Thyroid gland (tissue), 4 donors: ENCODE measurements around the gene KAZN. TPM values are rescaled to one million over a fixed set of nuclear protein-coding genes. Genes with fewer than 3 reads are reported as not detected.

ENCODE experiments used
- DNase-seq, 2 donors: peaks; one replicate each; pipeline ENCODE4 v3.0.0-alpha.2; 2019
- H3K27ac ChIP-seq, 3 donors: fragments of 200-600 bp; sonication (generic); 1 replicate in 2 of 3; 2 replicates in 1 of 3; pipeline ENCODE4 v1.5.1; 2016 to 2019; ENCODE audit warnings: mild to moderate bottlenecking in 1 of 3, moderate library complexity in 1 of 3
- H3K27me3 ChIP-seq: fragments of 200-600 bp; sonication (generic); one replicate; pipeline ENCODE4 v1.5.1; 2019
- H3K36me3 ChIP-seq, 2 donors: fragments of 200-600 bp; sonication (generic); one replicate each; pipeline ENCODE4 v1.5.1; 2016 to 2019
- H3K4me1 ChIP-seq, 2 donors: fragments of 200-600 bp; sonication (generic); one replicate each; pipeline ENCODE4 v1.5.1; 2017 to 2019
- H3K4me3 ChIP-seq, 3 donors: fragments of 200-600 bp; sonication (generic); replicated peaks in 1 of 3; 1 replicate in 2 of 3; 2 replicates in 1 of 3; pipeline ENCODE4 v1.5.1; 2016; ENCODE audit warnings: mild to moderate bottlenecking in 1 of 3
- H3K9me3 ChIP-seq: fragments of 200-600 bp; sonication (generic); one replicate; pipeline ENCODE4 v1.5.1; 2017
- CTCF ChIP-seq, 6 experiments: fragments of 200-600 bp in 3 of 6; fragments of 450-650 bp in 3 of 6; sonication (generic) in 3 of 6; IDR thresholded peaks; one replicate each; pipeline ENCODE4 v1.5.1; 2016 to 2019; ENCODE audit warnings: antibody characterized with exemption in 6 of 6, mild to moderate bottlenecking in 2 of 6, inconsistent platforms in 1 of 6, moderate library complexity in 1 of 6
- POLR2A ChIP-seq, 2 donors: fragments of 450-650 bp; IDR thresholded peaks; one replicate each; pipeline ENCODE4 v1.6.1; 2017; ENCODE audit warnings: antibody characterized with exemption in 2 of 2, mild to moderate bottlenecking in 2 of 2, moderate library complexity in 1 of 2
- WGBS, 2 donors: methylation state at CpG; one replicate each; pipeline ENCODE4 v1.1.5; 2017; 5-methylcytosine and 5-hydroxymethylcytosine counted together
- intact Hi-C: fragments of 100-400 bp; cut with DNase I; formaldehyde crosslinking; loops from one replicate; pipeline ENCODE4 v1.15.1; 2023
- total RNA-seq, 4 donors: library from RNA; depleted of rRNA; stranded (reverse); fragments of >200 nt; gene quantifications; one replicate each; pipeline ENCODE4 v1.2.3, GENCODE V29; 2016

KAZN gene
- total RNA-seq, 4 donors from 2014 or later: 14.8 to 28.6 (median 18.2) TPM

- TF ChIP-seq POLR2A (IDR thresholded peaks at IDR 0.05) (no peak), CTCF (IDR thresholded peaks at IDR 0.05) (no peak)
- H3K36me3 ChIP-seq: no peaks in the 10 kb centered on the region
- 82 to 95% methylated on average over 5 of the region's 5 CpGs for WGBS, 2 donors
- intact Hi-C loops: no loop called here
- no peak for DNase-seq
- H3K4me1 ChIP-seq: peaks cover 0 to 16% of the 10 kb centered on the region in 2 donors
- no peaks in the 10 kb centered on the region for H3K27me3 ChIP-seq
- H3K9me3 ChIP-seq: no peaks in the 10 kb centered on the region
- no peak overlapping the region for H3K27ac ChIP-seq
- H3K4me3 ChIP-seq: no peak overlapping the region
These were observed 288.6 kb downstream of the KAZN start for GRCh38 chr1:14887044-14887566.

GRCh38 chr1:14887764-14888350 is 289.4 kb downstream of the KAZN start:
- Histone ChIP-seq H3K27ac (no peak overlapping the region), H3K27me3 (no peaks in the 10 kb centered on the region), H3K4me3 (no peak overlapping the region), H3K36me3 (no peaks in the 10 kb centered on the region), H3K4me1 (peaks cover 0 to 10% of the 10 kb centered on the region in 2 donors), H3K9me3 (no peaks in the 10 kb centered on the region)
- TF ChIP-seq POLR2A (IDR thresholded peaks at IDR 0.05): no peak
- no peak for TF ChIP-seq CTCF (IDR thresholded peaks at IDR 0.05)
- WGBS, 2 donors: 81 to 87% methylated on average over 13 of the region's 13 CpGs
- intact Hi-C loops: no loop called here
- DNase-seq: no peak

DNA sequence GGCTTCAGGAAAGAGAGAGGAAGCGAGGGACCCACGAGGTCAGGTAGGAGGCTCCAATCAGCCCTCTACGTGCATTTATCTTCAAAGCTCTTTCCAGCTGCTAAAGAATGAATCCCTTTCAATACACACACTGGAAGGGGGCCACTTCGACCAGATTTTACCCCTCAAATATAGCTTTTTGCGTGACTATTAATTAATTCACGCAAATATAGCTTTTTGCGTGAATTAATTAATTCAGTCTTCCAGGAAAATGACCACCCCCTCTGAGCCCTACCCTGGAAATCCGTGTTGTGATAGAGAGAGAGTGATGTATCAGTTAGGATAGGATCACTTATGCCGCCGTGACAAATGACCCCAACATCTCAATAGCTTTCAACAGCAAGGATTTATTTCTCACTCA is 289.9 kb downstream of the KAZN start:
- no peaks in the 10 kb centered on the region for H3K9me3 ChIP-seq
- intact Hi-C loops: no loop called here
- TF ChIP-seq POLR2A (IDR thresholded peaks at IDR 0.05): no peak
- TF ChIP-seq CTCF (IDR thresholded peaks at IDR 0.05): no peak
- peaks cover 0 to 10% of the 10 kb centered on the region in 2 donors for H3K4me1 ChIP-seq
- H3K36me3 ChIP-seq: no peaks in the 10 kb centered on the region
- no peak overlapping the region for H3K27ac ChIP-seq
- no peak overlapping the region for H3K4me3 ChIP-seq
- H3K27me3 ChIP-seq: no peaks in the 10 kb centered on the region
- 90 to 94% methylated on average over 10 of the region's 10 CpGs for WGBS, 2 donors
- DNase-seq: no peak

GRCh38 chr1:14889825-14890440 is 291.4 kb downstream of the KAZN start:
- no peak for TF ChIP-seq POLR2A (IDR thresholded peaks at IDR 0.05)
- no peak for TF ChIP-seq CTCF (IDR thresholded peaks at IDR 0.05)
- Histone ChIP-seq H3K4me3 (no peak overlapping the region), H3K9me3 (no peaks in the 10 kb centered on the region), H3K27ac (peak overlapping the region in 1 of 3 donors; percentile 28), H3K4me1 (peaks cover 0 to 10% of the 10 kb centered on the region in 2 donors), H3K36me3 (no peaks in the 10 kb centered on the region), H3K27me3 (no peaks in the 10 kb centered on the region)
- intact Hi-C loops: no loop called here
- 57 to 71% methylated on average over 13 of the region's 13 CpGs for WGBS, 2 donors
- DNase-seq: no peak

- intact Hi-C loops: no loop called here
These were observed 293.5 kb downstream of the KAZN start for GRCh38 chr1:14891991-14892390.

More at GRCh38 chr1:14891991-14892390, 293.5 kb downstream of the KAZN start:
- DNase-seq: no peak
- Histone ChIP-seq H3K9me3 (no peaks in the 10 kb centered on the region), H3K27me3 (no peaks in the 10 kb centered on the region), H3K36me3 (no peaks in the 10 kb centered on the region), H3K27ac (no peak overlapping the region), H3K4me3 (no peak overlapping the region), H3K4me1 (peaks cover 0 to 10% of the 10 kb centered on the region in 2 donors)
- 92 to 96% methylated on average over 4 of the region's 4 CpGs for WGBS, 2 donors
- no peak for TF ChIP-seq POLR2A (IDR thresholded peaks at IDR 0.05)
- TF ChIP-seq CTCF (IDR thresholded peaks at IDR 0.05): no peak
